PC-9 (cell line): ENCODE measurements around the gene EFHC1. TPM values are rescaled to one million over a fixed set of nuclear protein-coding genes. Genes with fewer than 3 reads are reported as not detected.

Experiments used
- BruUV-seq: library from RNA; stranded (reverse); fragments of 400-500 nt; replicated peaks from 2 replicates; lab custom pipeline; 2021; lab: Mats Ljungman, UMichigan
- CTCF ChIA-PET: fragments of 300-600 bp; sonication (Branson Sonifier 250); formaldehyde crosslinking; loops from one replicate; lab custom pipeline; 2022; ENCODE audit warnings: antibody characterized with exemption; lab: Charles Lee
- POLR2A ChIA-PET: fragments of 300-600 bp; sonication (Branson Sonifier 250); formaldehyde crosslinking; loops from one replicate; lab custom pipeline; 2022; ENCODE audit warnings: antibody characterized with exemption; ENCODE audit not compliant: unreplicated experiment; lab: Charles Lee
- DNase-seq, 2 experiments: peaks; one replicate each; pipeline versions ENCODE4 v3.0.0 to v3.0.0-alpha.2; 2015 to 2022; ENCODE audit warnings: mixed read lengths in 1 of 2
- H2AFZ ChIP-seq: fragments of 200-600 bp; sonication (generic); 2 replicates; pipeline ENCODE4 v1.8.1; 2017; ENCODE audit warnings: antibody characterized with exemption
- H3F3A ChIP-seq: fragments of 200-600 bp; sonication (generic); 2 replicates; pipeline ENCODE4 v1.8.1; 2017; ENCODE audit warnings: antibody characterized with exemption, mild to moderate bottlenecking, low read depth; ENCODE audit not compliant: insufficient read depth
- H3K27ac ChIP-seq: fragments of 200-600 bp; sonication (generic); 2 replicates; pipeline ENCODE4 v1.6.1; 2016; ENCODE audit warnings: mixed run types
- H3K27me3 ChIP-seq: fragments of 200-600 bp; sonication (generic); 2 replicates; pipeline ENCODE4 v1.6.1; 2016; ENCODE audit warnings: low read depth, mixed run types; ENCODE audit not compliant: insufficient read depth
- H3K36me3 ChIP-seq: fragments of 200-600 bp; sonication (generic); 2 replicates; pipeline ENCODE4 v1.6.1; 2016; ENCODE audit warnings: low read depth, mixed run types
- H3K4me1 ChIP-seq: fragments of 200-600 bp; sonication (generic); replicated peaks from 2 replicates; pipeline ENCODE4 v1.6.1; 2016; ENCODE audit warnings: mixed run types; ENCODE audit not compliant: insufficient read depth
- H3K4me2 ChIP-seq: fragments of 200-600 bp; sonication (generic); 2 replicates; pipeline ENCODE4 v1.6.1; 2017; ENCODE audit warnings: mixed run types
- H3K4me3 ChIP-seq: fragments of 200-600 bp; sonication (generic); 2 replicates; pipeline ENCODE4 v1.6.1; 2016; ENCODE audit warnings: mixed run types
- H3K79me2 ChIP-seq: fragments of 200-600 bp; sonication (generic); 2 replicates; pipeline ENCODE4 v1.6.1; 2017; ENCODE audit warnings: low read depth, mixed run types
- H3K9me2 ChIP-seq: fragments of 200-600 bp; sonication (generic); 2 replicates; pipeline ENCODE4 v1.8.1; 2017; ENCODE audit warnings: mild to moderate bottlenecking; ENCODE audit not compliant: insufficient read depth
- H3K9me3 ChIP-seq: fragments of 200-600 bp; sonication (generic); 2 replicates; pipeline ENCODE4 v1.8.1; 2016; ENCODE audit warnings: low read depth; ENCODE audit not compliant: insufficient read depth
- H4K20me1 ChIP-seq: fragments of 200-600 bp; sonication (generic); 2 replicates; pipeline ENCODE4 v1.8.1; 2017; ENCODE audit not compliant: insufficient read depth
- CTCF ChIP-seq: fragments of 200-600 bp; sonication (generic); conservative IDR thresholded peaks from 2 replicates; pipeline ENCODE4 v1.6.1; 2017; ENCODE audit warnings: mixed run types, antibody characterized with exemption, mild to moderate bottlenecking, moderate library complexity
- EZH2 ChIP-seq: fragments of 200-600 bp; sonication (generic); IDR thresholded peaks from 2 replicates; pipeline ENCODE4 v1.8.0; 2017; ENCODE audit warnings: antibody characterized with exemption, low read depth
- intact Hi-C: fragments of 100-400 bp; cut with micrococcal nuclease; formaldehyde crosslinking; loops from one replicate; pipeline ENCODE4 v1.10.0; 2022; ENCODE audit not compliant: unreplicated experiment
- total RNA-seq: library from RNA; stranded (reverse); gene quantifications from 2 replicates; pipeline ENCODE4 v1.2.3, GENCODE V29; 2021

Gene EFHC1
- total RNA-seq, 1 experiment from 2014 or later: 45.0 TPM

- Histone ChIP-seq H2AFZ (peak overlapping the region; percentile 9; the same call in 1 of the 2 replicates), H3K4me1 (peaks cover 54% of the 10 kb centered on the region), H4K20me1 (no peaks in the 10 kb centered on the region), H3K79me2 (no peaks in the 10 kb centered on the region), H3K4me3 (no peak overlapping the region), H3K4me2 (peak overlapping the region; percentile 65), H3F3A (peaks cover 8% of the 10 kb centered on the region; the same call in 1 of the 2 replicates), H3K27ac (peak overlapping the region; percentile 87), H3K9me3 (no peaks in the 10 kb centered on the region), H3K9me2 (no peaks in the 10 kb centered on the region), H3K27me3 (no peaks in the 10 kb centered on the region), H3K36me3 (no peaks in the 10 kb centered on the region)
- ChIA-PET CTCF (interaction anchor here (0.6 kb wide), 1 partner anchor 226 kb away, joined by 7 read pairs; no protein-coding TSS in a partner anchor), POLR2A (no interaction called here)
- TF ChIP-seq CTCF (no peak), EZH2 (no peak)
- DNase-seq: peak; percentile 40 to 60
- BruUV-seq: TSS peak; percentile 88
- intact Hi-C loops: loop anchor here (1.0 kb wide), 1 partner anchor 8 kb away; no protein-coding TSS in a partner anchor
Observed at GRCh38 chr6:52512199-52512598, 92.1 kb downstream of the EFHC1 start.

GRCh38 chr6:52513464-52513863 lies 93.3 kb downstream of the EFHC1 start:
- H3K4me1 ChIP-seq: peaks cover 59% of the 10 kb centered on the region
- no peak overlapping the region for H3K4me2 ChIP-seq
- no peak for DNase-seq
- peaks cover 17% of the 10 kb centered on the region; the same call in 1 of the 2 replicates for H3F3A ChIP-seq
- H2AFZ ChIP-seq: no peak overlapping the region
- no peaks in the 10 kb centered on the region for H3K9me3 ChIP-seq
- H3K79me2 ChIP-seq: no peaks in the 10 kb centered on the region
- BruUV-seq: no TSS peak
- no peaks in the 10 kb centered on the region for H3K9me2 ChIP-seq
- no peak for TF ChIP-seq CTCF
- TF ChIP-seq EZH2: no peak
- no peak overlapping the region for H3K4me3 ChIP-seq
- no peaks in the 10 kb centered on the region for H3K27me3 ChIP-seq
- H3K36me3 ChIP-seq: no peaks in the 10 kb centered on the region
- intact Hi-C loops: no loop called here
- H4K20me1 ChIP-seq: no peaks in the 10 kb centered on the region
- ChIA-PET POLR2A (no interaction called here), CTCF (no interaction called here)
- H3K27ac ChIP-seq: no peak overlapping the region

- H3K4me3 ChIP-seq: no peak overlapping the region
- H3K9me2 ChIP-seq: no peaks in the 10 kb centered on the region
- no peak for TF ChIP-seq CTCF
- TF ChIP-seq EZH2: no peak
- H3K4me2 ChIP-seq: no peak overlapping the region
- H2AFZ ChIP-seq: no peak overlapping the region
- H3K27me3 ChIP-seq: no peaks in the 10 kb centered on the region
- H3F3A ChIP-seq: peaks cover 18% of the 10 kb centered on the region; the same call in 1 of the 2 replicates
- H3K36me3 ChIP-seq: no peaks in the 10 kb centered on the region
- H3K27ac ChIP-seq: no peak overlapping the region
- ChIA-PET POLR2A (no interaction called here), CTCF (no interaction called here)
- no peaks in the 10 kb centered on the region for H3K9me3 ChIP-seq
- no peaks in the 10 kb centered on the region for H4K20me1 ChIP-seq
- no TSS peak for BruUV-seq
- H3K4me1 ChIP-seq: peaks cover 60% of the 10 kb centered on the region
- no peaks in the 10 kb centered on the region for H3K79me2 ChIP-seq
- no peak for DNase-seq
- intact Hi-C loops: no loop called here
Observed at GRCh38 chr6:52513896-52514295, 93.8 kb downstream of the EFHC1 start.
